ENCODE results near the gene SMAD3.

The SMAD3 gene

GRCh38 chr15:67133738-67134066, 68.3 kb downstream of the SMAD3 start:
- H3K27me3 Mint-ChIP-seq: no peaks in the 10 kb centered on the region
- no peak for DNase-seq
- peaks cover 13% of the 10 kb centered on the region for H3K36me3 Mint-ChIP-seq (ENCODE audit: low read depth)
- H3K4me3 Mint-ChIP-seq: peak overlapping the region; percentile 78
- peaks cover 91% of the 10 kb centered on the region for H3K4me1 Mint-ChIP-seq (ENCODE audit: low read depth)
- H3K9me3 Mint-ChIP-seq: no peaks in the 10 kb centered on the region
- peak overlapping the region; percentile 97 for H3K27ac Mint-ChIP-seq

GRCh38 chr15:67134067-67134838, 68.9 kb downstream of the SMAD3 start:
- Mint-ChIP-seq H3K4me1 (ENCODE audit: low read depth) (peaks cover 92% of the 10 kb centered on the region), H3K27me3 (no peaks in the 10 kb centered on the region), H3K9me3 (no peaks in the 10 kb centered on the region), H3K27ac (peak overlapping the region; percentile 97), H3K4me3 (peak overlapping the region; percentile 78), H3K36me3 (ENCODE audit: low read depth) (peaks cover 13% of the 10 kb centered on the region)
- DNase-seq: peak; percentile 63

- Mint-ChIP-seq H3K4me3 (peak overlapping the region; percentile 78), H3K4me1 (ENCODE audit: low read depth) (peaks cover 94% of the 10 kb centered on the region), H3K27me3 (no peaks in the 10 kb centered on the region), H3K27ac (peak overlapping the region; percentile 97), H3K9me3 (no peaks in the 10 kb centered on the region), H3K36me3 (ENCODE audit: low read depth) (peaks cover 11% of the 10 kb centered on the region)
- no peak for DNase-seq
Observed at GRCh38 chr15:67134871-67135492, 69.6 kb downstream of the SMAD3 start.

- H3K4me1 Mint-ChIP-seq (ENCODE audit: low read depth): peaks cover 94% of the 10 kb centered on the region
- H3K4me3 Mint-ChIP-seq: peak overlapping the region; percentile 78
- H3K27ac Mint-ChIP-seq: peak overlapping the region; percentile 80
- DNase-seq: no peak
- peaks cover 11% of the 10 kb centered on the region for H3K36me3 Mint-ChIP-seq (ENCODE audit: low read depth)
- H3K27me3 Mint-ChIP-seq: no peaks in the 10 kb centered on the region
- H3K9me3 Mint-ChIP-seq: no peaks in the 10 kb centered on the region
Observed at GRCh38 chr15:67135494-67135893, 70.1 kb downstream of the SMAD3 start.

GRCh38 chr15:67136802-67137201, 71.4 kb downstream of the SMAD3 start:
- H3K4me3 Mint-ChIP-seq: peak overlapping the region; percentile 53
- H3K27ac Mint-ChIP-seq: peak overlapping the region; percentile 80
- H3K9me3 Mint-ChIP-seq: no peaks in the 10 kb centered on the region
- peaks cover 16% of the 10 kb centered on the region for H3K36me3 Mint-ChIP-seq (ENCODE audit: low read depth)
- no peak for DNase-seq
- no peaks in the 10 kb centered on the region for H3K27me3 Mint-ChIP-seq
- H3K4me1 Mint-ChIP-seq (ENCODE audit: low read depth): peaks cover 93% of the 10 kb centered on the region

- Mint-ChIP-seq H3K36me3 (ENCODE audit: low read depth) (peaks cover 16% of the 10 kb centered on the region), H3K4me1 (ENCODE audit: low read depth) (peaks cover 93% of the 10 kb centered on the region), H3K9me3 (no peaks in the 10 kb centered on the region), H3K27ac (peak overlapping the region; percentile 80), H3K27me3 (no peaks in the 10 kb centered on the region), H3K4me3 (peak overlapping the region; percentile 53)
- DNase-seq: no peak
Observed at GRCh38 chr15:67137319-67137718, 71.9 kb downstream of the SMAD3 start.

GRCh38 chr15:67137951-67138848, 72.8 kb downstream of the SMAD3 start:
- DNase-seq: peak; percentile 31
- Mint-ChIP-seq H3K27me3 (no peaks in the 10 kb centered on the region), H3K4me3 (peak overlapping the region; percentile 53), H3K36me3 (ENCODE audit: low read depth) (peaks cover 16% of the 10 kb centered on the region), H3K27ac (peak overlapping the region; percentile 80), H3K9me3 (no peaks in the 10 kb centered on the region), H3K4me1 (ENCODE audit: low read depth) (peaks cover 94% of the 10 kb centered on the region)

GRCh38 chr15:67138891-67139855, 73.8 kb downstream of the SMAD3 start:
- peaks cover 16% of the 10 kb centered on the region for H3K36me3 Mint-ChIP-seq (ENCODE audit: low read depth)
- no peaks in the 10 kb centered on the region for H3K27me3 Mint-ChIP-seq
- H3K4me3 Mint-ChIP-seq: no peak overlapping the region
- no peak overlapping the region for H3K27ac Mint-ChIP-seq
- peaks cover 90% of the 10 kb centered on the region for H3K4me1 Mint-ChIP-seq (ENCODE audit: low read depth)
- DNase-seq: peak; percentile 16
- H3K9me3 Mint-ChIP-seq: no peaks in the 10 kb centered on the region

- Mint-ChIP-seq H3K36me3 (ENCODE audit: low read depth) (peaks cover 15% of the 10 kb centered on the region), H3K27ac (peak overlapping the region; percentile 57), H3K9me3 (no peaks in the 10 kb centered on the region), H3K4me1 (ENCODE audit: low read depth) (peaks cover 89% of the 10 kb centered on the region), H3K27me3 (no peaks in the 10 kb centered on the region), H3K4me3 (no peak overlapping the region)
- DNase-seq: no peak
Observed at GRCh38 chr15:67140078-67140833, 74.9 kb downstream of the SMAD3 start.

- H3K27ac Mint-ChIP-seq: no peak overlapping the region
Observed at GRCh38 chr15:67142092-67142766, 76.8 kb downstream of the SMAD3 start.

GRCh38 chr15:67142767-67143100, 77.3 kb downstream of the SMAD3 start:
- H3K9me3 Mint-ChIP-seq: no peaks in the 10 kb centered on the region
- H3K4me3 Mint-ChIP-seq: no peak overlapping the region
- H3K27me3 Mint-ChIP-seq: no peaks in the 10 kb centered on the region
- H3K36me3 Mint-ChIP-seq (ENCODE audit: low read depth): peaks cover 9% of the 10 kb centered on the region
- peaks cover 92% of the 10 kb centered on the region for H3K4me1 Mint-ChIP-seq (ENCODE audit: low read depth)
- no peak overlapping the region for H3K27ac Mint-ChIP-seq
- DNase-seq: no peak

More at GRCh38 chr15:67142092-67142766, 76.8 kb downstream of the SMAD3 start:
- Mint-ChIP-seq H3K9me3 (no peaks in the 10 kb centered on the region), H3K27me3 (no peaks in the 10 kb centered on the region), H3K4me3 (no peak overlapping the region), H3K4me1 (ENCODE audit: low read depth) (peaks cover 92% of the 10 kb centered on the region), H3K36me3 (ENCODE audit: low read depth) (peaks cover 11% of the 10 kb centered on the region)
- DNase-seq: no peak

- H3K9me3 Mint-ChIP-seq: no peaks in the 10 kb centered on the region
- no peak overlapping the region for H3K4me3 Mint-ChIP-seq
- no peaks in the 10 kb centered on the region for H3K27me3 Mint-ChIP-seq
- H3K27ac Mint-ChIP-seq: no peak overlapping the region
- peaks cover 94% of the 10 kb centered on the region for H3K4me1 Mint-ChIP-seq (ENCODE audit: low read depth)
- H3K36me3 Mint-ChIP-seq (ENCODE audit: low read depth): peaks cover 9% of the 10 kb centered on the region
- DNase-seq: peak; percentile 19
Observed at GRCh38 chr15:67143646-67144045, 78.2 kb downstream of the SMAD3 start.

Measured in activated T-cell treated with anti-CD3 and anti-CD28 coated beads, Interleukin-2, amount 50 U/mL, for 24 hours (primary cell).